Neural cell (in vitro differentiated cells): ENCODE results near the gene USP7. TPM values are rescaled to one million over a fixed set of nuclear protein-coding genes. Genes with fewer than 3 reads are reported as not detected.

Source experiments
- H2AFZ ChIP-seq: fragments of 200-600, 300-800 bp; sonication (generic), shearing (Covaris generic); 2 replicates; pipeline ENCODE4 v1.6.0; 2014; ENCODE audit warnings: low read depth, mild to moderate bottlenecking, antibody characterized with exemption, low read length, moderate library complexity
- H3F3A ChIP-seq: fragments of 200-600 bp; shearing (Covaris generic); 2 replicates; pipeline ENCODE4 v1.6.1; 2016; ENCODE audit warnings: mild to moderate bottlenecking, moderate library complexity, mixed read lengths, antibody characterized with exemption, low read length; ENCODE audit not compliant: insufficient read depth, poor library complexity, severe bottlenecking
- H3K27ac ChIP-seq: fragments of 200-600, 300-800 bp; sonication (generic), shearing (Covaris generic); 2 replicates; pipeline ENCODE4 v1.5.1; 2014; ENCODE audit warnings: mild to moderate bottlenecking, low read length, moderate library complexity
- H3K27me3 ChIP-seq: fragments of 300-800, 200-600 bp; sonication (generic), shearing (Covaris generic); 2 replicates; pipeline ENCODE4 v1.6.0; 2014; ENCODE audit warnings: mild to moderate bottlenecking, low read depth, low read length, moderate library complexity; ENCODE audit not compliant: insufficient read depth
- H3K36me3 ChIP-seq: fragments of 300-800, 200-600 bp; sonication (generic), shearing (Covaris generic); 2 replicates; pipeline ENCODE4 v1.5.1; 2014; ENCODE audit warnings: mild to moderate bottlenecking, antibody characterized with exemption, low read length, moderate library complexity; ENCODE audit not compliant: insufficient read depth
- H3K4me2 ChIP-seq: fragments of 300-800, 200-600 bp; sonication (generic), shearing (Covaris generic); 2 replicates; pipeline ENCODE4 v1.6.0; 2014; ENCODE audit warnings: mild to moderate bottlenecking, low read length
- H3K4me3 ChIP-seq: fragments of 300-800, 200-600 bp; sonication (generic), shearing (Covaris generic); 2 replicates; pipeline ENCODE4 v1.5.1; 2014; ENCODE audit warnings: mild to moderate bottlenecking, low read length, moderate library complexity
- H3K79me2 ChIP-seq: fragments of 200-600 bp; shearing (Covaris generic); replicated peaks from 2 replicates; pipeline ENCODE4 v1.6.0; 2014; ENCODE audit warnings: mild to moderate bottlenecking, low read length, moderate library complexity; ENCODE audit not compliant: insufficient read depth
- H3K9ac ChIP-seq: fragments of 300-800, 200-600 bp; sonication (generic), shearing (Covaris generic); 2 replicates; pipeline ENCODE4 v1.6.1; 2016; ENCODE audit warnings: mild to moderate bottlenecking, low read length, mixed read lengths
- H3K9me2 ChIP-seq: fragments of 200-600 bp; shearing (Covaris generic); 2 replicates; pipeline ENCODE4 v1.6.1; 2016; ENCODE audit warnings: mild to moderate bottlenecking, low read length, mixed read lengths; ENCODE audit not compliant: insufficient read depth
- H3K9me3 ChIP-seq: fragments of 200-600, 300-800 bp; sonication (generic), shearing (Covaris generic); 2 replicates; pipeline ENCODE4 v1.6.1; 2016; ENCODE audit warnings: mild to moderate bottlenecking, mixed run types, low read length, moderate library complexity, mixed read lengths
- H4K20me1 ChIP-seq: fragments of 200-600 bp; shearing (Covaris generic); 2 replicates; pipeline ENCODE4 v1.6.1; 2016; ENCODE audit warnings: mild to moderate bottlenecking, mixed run types; ENCODE audit not compliant: insufficient read depth
- EP300 ChIP-seq: fragments of 450-650 bp; conservative IDR thresholded peaks from 2 replicates; pipeline ENCODE4 v1.6.1; 2014; ENCODE audit warnings: antibody characterized with exemption, mild to moderate bottlenecking, moderate library complexity; ENCODE audit not compliant: poor library complexity, severe bottlenecking
- EZH2 ChIP-seq: fragments of 200-600, 300-800 bp; shearing (Covaris generic), sonication (generic); IDR thresholded peaks from 2 replicates; pipeline ENCODE4 v1.6.1; 2014; ENCODE audit warnings: antibody characterized with exemption, low read length, borderline replicate concordance, mild to moderate bottlenecking; ENCODE audit not compliant: insufficient read depth, poor library complexity, severe bottlenecking
- MXI1 ChIP-seq: fragments of 450-650 bp; conservative IDR thresholded peaks from 2 replicates; pipeline ENCODE4 v1.6.1; 2014; ENCODE audit warnings: antibody characterized with exemption, mild to moderate bottlenecking; ENCODE audit not compliant: poor library complexity, severe bottlenecking
- POLR2AphosphoS5 ChIP-seq: IDR thresholded peaks from 2 replicates; pipeline ENCODE4 v1.6.1; 2012
- RAD21 ChIP-seq: fragments of 450-650 bp; conservative IDR thresholded peaks from 2 replicates; pipeline ENCODE4 v1.6.1; 2014; ENCODE audit warnings: antibody characterized with exemption, mild to moderate bottlenecking, moderate library complexity
- SMC3 ChIP-seq: fragments of 450-650 bp; conservative IDR thresholded peaks from 2 replicates; pipeline ENCODE4 v1.6.1; 2014; ENCODE audit warnings: antibody characterized with exemption, mild to moderate bottlenecking, moderate library complexity; ENCODE audit not compliant: poor library complexity
- TAF1 ChIP-seq: IDR thresholded peaks from 2 replicates; pipeline ENCODE4 v1.6.1; 2012; ENCODE audit warnings: low read depth
- polyA plus RNA-seq: library from polyadenylated mRNA; depleted of rRNA; stranded (reverse); fragments of >200 nt; gene quantifications from 2 replicates; pipeline ENCODE4 v1.2.3, GENCODE V29; 2014
- TF ChIP-seq, protein P1 (sequence below): fragments of 450-650 bp; IDR thresholded peaks from 2 replicates; pipeline ENCODE4 v1.5.1; 2014; ENCODE audit warnings: antibody characterized with exemption, mild to moderate bottlenecking, moderate library complexity; ENCODE audit not compliant: poor library complexity, severe bottlenecking
- TF ChIP-seq, protein P2 (sequence below): IDR thresholded peaks from 2 replicates; pipeline ENCODE4 v1.6.1; 2012; ENCODE audit warnings: borderline replicate concordance

USP7 gene
- polyA plus RNA-seq, 1 donor from 2014 or later: 52.5 TPM

DNA sequence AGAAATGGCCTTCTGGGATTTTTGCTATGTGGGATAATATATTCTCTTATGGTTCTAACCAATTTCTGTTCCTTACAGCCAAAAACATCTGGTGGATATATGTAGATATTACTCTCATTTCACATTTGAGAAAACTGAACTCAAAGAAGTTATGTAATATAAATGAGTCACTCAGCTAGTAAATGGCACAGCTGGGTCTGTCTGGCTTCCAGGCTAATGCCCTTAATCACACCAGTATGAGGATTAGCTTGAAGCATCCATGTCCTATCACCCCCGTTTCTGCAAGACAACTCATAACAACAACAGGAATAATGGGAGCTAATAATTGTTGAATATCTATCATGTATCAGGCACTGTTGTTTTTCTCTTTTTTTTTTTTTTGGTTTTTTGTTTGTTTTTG lies 34.4 kb upstream of the USP7 start:
- no peak for TF ChIP-seq EP300
- no peak for TF ChIP-seq POLR2AphosphoS5
- TF ChIP-seq, protein P1, sequence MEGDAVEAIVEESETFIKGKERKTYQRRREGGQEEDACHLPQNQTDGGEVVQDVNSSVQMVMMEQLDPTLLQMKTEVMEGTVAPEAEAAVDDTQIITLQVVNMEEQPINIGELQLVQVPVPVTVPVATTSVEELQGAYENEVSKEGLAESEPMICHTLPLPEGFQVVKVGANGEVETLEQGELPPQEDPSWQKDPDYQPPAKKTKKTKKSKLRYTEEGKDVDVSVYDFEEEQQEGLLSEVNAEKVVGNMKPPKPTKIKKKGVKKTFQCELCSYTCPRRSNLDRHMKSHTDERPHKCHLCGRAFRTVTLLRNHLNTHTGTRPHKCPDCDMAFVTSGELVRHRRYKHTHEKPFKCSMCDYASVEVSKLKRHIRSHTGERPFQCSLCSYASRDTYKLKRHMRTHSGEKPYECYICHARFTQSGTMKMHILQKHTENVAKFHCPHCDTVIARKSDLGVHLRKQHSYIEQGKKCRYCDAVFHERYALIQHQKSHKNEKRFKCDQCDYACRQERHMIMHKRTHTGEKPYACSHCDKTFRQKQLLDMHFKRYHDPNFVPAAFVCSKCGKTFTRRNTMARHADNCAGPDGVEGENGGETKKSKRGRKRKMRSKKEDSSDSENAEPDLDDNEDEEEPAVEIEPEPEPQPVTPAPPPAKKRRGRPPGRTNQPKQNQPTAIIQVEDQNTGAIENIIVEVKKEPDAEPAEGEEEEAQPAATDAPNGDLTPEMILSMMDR: no peak
- TF ChIP-seq SMC3: no peak
- TF ChIP-seq, protein P2, sequence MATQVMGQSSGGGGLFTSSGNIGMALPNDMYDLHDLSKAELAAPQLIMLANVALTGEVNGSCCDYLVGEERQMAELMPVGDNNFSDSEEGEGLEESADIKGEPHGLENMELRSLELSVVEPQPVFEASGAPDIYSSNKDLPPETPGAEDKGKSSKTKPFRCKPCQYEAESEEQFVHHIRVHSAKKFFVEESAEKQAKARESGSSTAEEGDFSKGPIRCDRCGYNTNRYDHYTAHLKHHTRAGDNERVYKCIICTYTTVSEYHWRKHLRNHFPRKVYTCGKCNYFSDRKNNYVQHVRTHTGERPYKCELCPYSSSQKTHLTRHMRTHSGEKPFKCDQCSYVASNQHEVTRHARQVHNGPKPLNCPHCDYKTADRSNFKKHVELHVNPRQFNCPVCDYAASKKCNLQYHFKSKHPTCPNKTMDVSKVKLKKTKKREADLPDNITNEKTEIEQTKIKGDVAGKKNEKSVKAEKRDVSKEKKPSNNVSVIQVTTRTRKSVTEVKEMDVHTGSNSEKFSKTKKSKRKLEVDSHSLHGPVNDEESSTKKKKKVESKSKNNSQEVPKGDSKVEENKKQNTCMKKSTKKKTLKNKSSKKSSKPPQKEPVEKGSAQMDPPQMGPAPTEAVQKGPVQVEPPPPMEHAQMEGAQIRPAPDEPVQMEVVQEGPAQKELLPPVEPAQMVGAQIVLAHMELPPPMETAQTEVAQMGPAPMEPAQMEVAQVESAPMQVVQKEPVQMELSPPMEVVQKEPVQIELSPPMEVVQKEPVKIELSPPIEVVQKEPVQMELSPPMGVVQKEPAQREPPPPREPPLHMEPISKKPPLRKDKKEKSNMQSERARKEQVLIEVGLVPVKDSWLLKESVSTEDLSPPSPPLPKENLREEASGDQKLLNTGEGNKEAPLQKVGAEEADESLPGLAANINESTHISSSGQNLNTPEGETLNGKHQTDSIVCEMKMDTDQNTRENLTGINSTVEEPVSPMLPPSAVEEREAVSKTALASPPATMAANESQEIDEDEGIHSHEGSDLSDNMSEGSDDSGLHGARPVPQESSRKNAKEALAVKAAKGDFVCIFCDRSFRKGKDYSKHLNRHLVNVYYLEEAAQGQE: no peak
- TF ChIP-seq RAD21: no peak
- no peak for TF ChIP-seq TAF1
- no peak for TF ChIP-seq EZH2
- no peak for TF ChIP-seq MXI1
- H3K9ac ChIP-seq: no peak overlapping the region
- no peak overlapping the region for H2AFZ ChIP-seq
- H4K20me1 ChIP-seq: no peaks in the 10 kb centered on the region
- no peak overlapping the region for H3K4me2 ChIP-seq
- no peaks in the 10 kb centered on the region for H3K27me3 ChIP-seq
- H3K9me2 ChIP-seq: no peaks in the 10 kb centered on the region
- no peak overlapping the region for H3K27ac ChIP-seq
- H3K4me3 ChIP-seq: no peak overlapping the region
- no peaks in the 10 kb centered on the region for H3K36me3 ChIP-seq
- no peaks in the 10 kb centered on the region for H3K79me2 ChIP-seq
- H3K9me3 ChIP-seq: no peaks in the 10 kb centered on the region
- no peaks in the 10 kb centered on the region for H3F3A ChIP-seq

DNA sequence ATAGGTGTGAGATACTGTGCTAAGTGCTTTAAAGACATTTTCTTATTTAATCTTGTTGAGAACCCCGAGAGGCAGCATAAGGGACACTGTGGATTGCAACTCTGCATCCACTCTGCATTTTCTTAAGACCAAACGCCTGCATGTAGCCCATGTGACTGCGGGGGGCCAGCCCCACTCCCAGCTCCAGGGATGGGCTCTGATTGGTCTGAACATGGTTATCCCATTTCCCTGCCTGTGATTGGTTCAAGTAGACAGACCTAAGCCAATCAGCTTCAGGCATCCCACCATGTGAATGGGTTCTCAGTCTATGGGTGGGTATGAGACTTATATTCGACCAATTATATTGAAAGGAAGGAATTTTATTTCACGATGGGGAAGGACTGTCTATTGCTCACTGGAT lies 33.2 kb upstream of the USP7 start:
- Histone ChIP-seq H3K9ac (no peak overlapping the region), H3K27me3 (no peaks in the 10 kb centered on the region), H3K36me3 (no peaks in the 10 kb centered on the region), H3K9me2 (no peaks in the 10 kb centered on the region), H4K20me1 (no peaks in the 10 kb centered on the region), H3K9me3 (no peaks in the 10 kb centered on the region), H3K4me2 (no peak overlapping the region), H3K27ac (no peak overlapping the region), H3F3A (no peaks in the 10 kb centered on the region), H3K4me3 (no peak overlapping the region), H3K79me2 (no peaks in the 10 kb centered on the region), H2AFZ (no peak overlapping the region)
- TF ChIP-seq MXI1: no peak
- no peak for TF ChIP-seq RAD21
- no peak for TF ChIP-seq EP300
- no peak for TF ChIP-seq TAF1
- TF ChIP-seq SMC3: no peak
- TF ChIP-seq, protein P1: no peak
- TF ChIP-seq POLR2AphosphoS5: no peak
- TF ChIP-seq, protein P2: no peak
